Right lobe of liver (tissue), 6 donors: Measurements from ENCODE around the gene ADRM1. TPM values are rescaled to one million over a fixed set of nuclear protein-coding genes. Genes with fewer than 3 reads are reported as not detected.

Source experiments
- ATAC-seq, 4 donors: fragments of 200-7000 bp; cut with Tn5 transposase; one replicate each; pipeline ENCODE4 v1.9.1; 2020; ENCODE audit warnings: mild to moderate bottlenecking in 4 of 4, moderate library complexity in 4 of 4
- DNase-seq, 3 donors: peaks; one replicate each; pipeline ENCODE4 v3.0.0-alpha.2; 2020
- H3K27ac ChIP-seq, 3 donors: fragments of 200-600 bp; one replicate each; pipeline ENCODE4 v1.8.0; 2022
- H3K27me3 ChIP-seq, 2 donors: fragments of 200-600 bp; one replicate each; pipeline ENCODE4 v1.8.0; 2022
- H3K36me3 ChIP-seq, 4 donors: fragments of 200-600 bp; sonication (generic) in 1 of 4; one replicate each; pipeline versions ENCODE4 v1.5.1 to v1.8.0; 2017 to 2022; ENCODE audit warnings: control low read depth in 1 of 4
- H3K4me1 ChIP-seq, 4 donors: fragments of 200-600 bp; sonication (generic) in 1 of 4; one replicate each; pipeline versions ENCODE4 v1.5.1 to v1.8.0; 2017 to 2022; ENCODE audit warnings: control low read depth in 1 of 4
- H3K4me3 ChIP-seq, 3 donors: fragments of 200-600 bp; one replicate each; pipeline ENCODE4 v1.8.0; 2022
- H3K9me3 ChIP-seq, 4 donors: fragments of 200-600 bp; sonication (generic) in 1 of 4; one replicate each; pipeline versions ENCODE4 v1.5.1 to v1.8.0; 2017 to 2022; ENCODE audit warnings: control low read depth in 1 of 4
- CTCF ChIP-seq, 4 donors: fragments of 200-600 bp in 3 of 4; fragments of 450-650 bp in 1 of 4; IDR thresholded peaks; one replicate each; pipeline versions ENCODE4 v1.5.1 to v1.8.0; 2016 to 2022; ENCODE audit warnings: antibody characterized with exemption in 4 of 4, mild to moderate bottlenecking in 2 of 4
- POLR2A ChIP-seq: fragments of 450-650 bp; IDR thresholded peaks from one replicate; pipeline ENCODE4 v1.6.1; 2017; ENCODE audit warnings: antibody characterized with exemption, mild to moderate bottlenecking
- WGBS: methylation state at CpG from one replicate; pipeline ENCODE4 v1.1.6; 2018; ENCODE audit warnings: low coverage, low lambda C conversion rate; ENCODE audit not compliant: insufficient coverage; ENCODE audit errors: missing lambda C conversion rate; 5-methylcytosine and 5-hydroxymethylcytosine counted together
- intact Hi-C, 2 donors: fragments of 100-400 bp; cut with DNase I; formaldehyde crosslinking; loops; one replicate each; pipeline versions ENCODE4 v1.11.2 to v1.14.1; 2022
- total RNA-seq, 6 experiments: library from RNA; depleted of rRNA in 2 of 6; stranded (reverse); fragments of >200 nt in 2 of 6; fragmentation: NEBNext Ultra II Directional in 3 of 6; extraction: Animal tissue kit (Norgen Biotek cat#: 25700) in 3 of 6; gene quantifications; one replicate each; pipeline versions ENCODE4 v1.1.0 to v1.2.4, GENCODE V29; 2016 to 2023
- donor health status: DM: no; HTN: yes; CAD: no.
- donor health status: DM: no; HTN: no; CAD: no.
- donor health status: DM: no; HTN: no; CAD: no.
- donor health status: DM: no; HTN: yes; CAD: no.
- donor health status: DM: no; HTN: yes; CAD: no.

ADRM1 gene
- total RNA-seq, 6 experiments from 2014 or later: 49.5 to 139 (median 55.7) TPM

GRCh38 chr20:62293111-62293784 is 9.5 kb upstream of the ADRM1 start:
- WGBS: 87% methylated on average over 19 of the region's 20 CpGs
- no peak for TF ChIP-seq CTCF (IDR thresholded peaks at IDR 0.05)
- Histone ChIP-seq H3K9me3 (no peaks in the 10 kb centered on the region), H3K27ac (no peak overlapping the region), H3K27me3 (no peaks in the 10 kb centered on the region), H3K4me1 (peaks cover 0 to 21% (median 9%) of the 10 kb centered on the region in 4 donors), H3K4me3 (no peak overlapping the region), H3K36me3 (peaks cover 0 to 44% (median 12%) of the 10 kb centered on the region in 4 donors)
- DNase-seq (no peak), ATAC-seq (no peak)
- intact Hi-C loops: no loop called here

GRCh38 chr20:62293946-62294345 is 8.9 kb upstream of the ADRM1 start:
- no peak for TF ChIP-seq POLR2A
- TF ChIP-seq CTCF (IDR thresholded peaks at IDR 0.05): no peak
- no peak overlapping the region for H3K27ac ChIP-seq
- H3K9me3 ChIP-seq: no peaks in the 10 kb centered on the region
- peaks cover 0 to 27% (median 11%) of the 10 kb centered on the region in 4 donors for H3K4me1 ChIP-seq
- H3K36me3 ChIP-seq: peaks cover 0 to 44% (median 12%) of the 10 kb centered on the region in 4 donors
- no peak overlapping the region for H3K4me3 ChIP-seq
- H3K27me3 ChIP-seq: no peaks in the 10 kb centered on the region
- DNase-seq (no peak), ATAC-seq (no peak)
- intact Hi-C loops: no loop called here
- WGBS: 90% methylated on average over 3 of the region's 9 CpGs

- H3K27me3 ChIP-seq: no peaks in the 10 kb centered on the region
- no peak for TF ChIP-seq POLR2A
- no peak for TF ChIP-seq CTCF (IDR thresholded peaks at IDR 0.05)
- WGBS: 90% methylated on average over 15 of the region's 17 CpGs
- H3K9me3 ChIP-seq: no peaks in the 10 kb centered on the region
- H3K4me3 ChIP-seq: no peak overlapping the region
- DNase-seq (no peak), ATAC-seq (no peak)
- H3K4me1 ChIP-seq: peaks cover 0 to 27% (median 11%) of the 10 kb centered on the region in 4 donors
- H3K36me3 ChIP-seq: peaks cover 0 to 38% (median 12%) of the 10 kb centered on the region in 4 donors
- H3K27ac ChIP-seq: no peak overlapping the region
- intact Hi-C loops: no loop called here
These were observed 8.3 kb upstream of the ADRM1 start for GRCh38 chr20:62294516-62294915.

GRCh38 chr20:62296724-62297448 is 5.9 kb upstream of the ADRM1 start:
- DNase-seq (peak in 2 of 3 donors; percentile 83 to 87), ATAC-seq (peak; percentile 27 to 69 (median 50))
- TF ChIP-seq POLR2A: no peak
- TF ChIP-seq CTCF (IDR thresholded peaks at IDR 0.05): no peak
- H3K27ac ChIP-seq: peak overlapping the region in 2 of 3 donors; percentile 35 to 67
- 40% methylated on average over 1 of the region's 30 CpGs for WGBS
- intact Hi-C loops: no loop called here
- no peak overlapping the region for H3K4me3 ChIP-seq
- H3K27me3 ChIP-seq: no peaks in the 10 kb centered on the region
- peaks cover 0 to 25% (median 9%) of the 10 kb centered on the region in 4 donors for H3K36me3 ChIP-seq
- no peaks in the 10 kb centered on the region for H3K9me3 ChIP-seq
- H3K4me1 ChIP-seq: peaks cover 0 to 27% (median 11%) of the 10 kb centered on the region in 4 donors
